T-helper 1 cell treated with Interleukin-12 subunit alpha and Interleukin-12 subunit beta and Interleukin-4 antibody, amounts not matched to agents 30 μg/mL and 1 μg/mL, for 36 hours (primary cell): Measurements from ENCODE around the gene KRTAP4-8.
"Not testable (repeated sequence)": the region's sequence is repeated elsewhere in the genome, so short reads cannot be mapped to it uniquely, and the experiment has no call there.

Experiments used
- H3K27ac Mint-ChIP-seq: one replicate; pipeline ENCODE4 v1.8.0; 2021; ENCODE audit warnings: mild to moderate bottlenecking, mixed read lengths
- H3K27me3 Mint-ChIP-seq: one replicate; pipeline ENCODE4 v1.8.0; 2021; ENCODE audit warnings: low read depth, mixed read lengths
- H3K36me3 Mint-ChIP-seq: one replicate; pipeline ENCODE4 v1.8.0; 2021; ENCODE audit warnings: low read depth, mixed read lengths
- H3K4me1 Mint-ChIP-seq: one replicate; pipeline ENCODE4 v1.8.0; 2021; ENCODE audit warnings: low read depth, mixed read lengths
- H3K4me3 Mint-ChIP-seq: one replicate; pipeline ENCODE4 v1.8.0; 2021; ENCODE audit warnings: mild to moderate bottlenecking, moderate library complexity, mixed read lengths
- H3K9me3 Mint-ChIP-seq: one replicate; pipeline ENCODE4 v1.8.0; 2021; ENCODE audit warnings: mixed read lengths

KRTAP4-8 gene

DNA sequence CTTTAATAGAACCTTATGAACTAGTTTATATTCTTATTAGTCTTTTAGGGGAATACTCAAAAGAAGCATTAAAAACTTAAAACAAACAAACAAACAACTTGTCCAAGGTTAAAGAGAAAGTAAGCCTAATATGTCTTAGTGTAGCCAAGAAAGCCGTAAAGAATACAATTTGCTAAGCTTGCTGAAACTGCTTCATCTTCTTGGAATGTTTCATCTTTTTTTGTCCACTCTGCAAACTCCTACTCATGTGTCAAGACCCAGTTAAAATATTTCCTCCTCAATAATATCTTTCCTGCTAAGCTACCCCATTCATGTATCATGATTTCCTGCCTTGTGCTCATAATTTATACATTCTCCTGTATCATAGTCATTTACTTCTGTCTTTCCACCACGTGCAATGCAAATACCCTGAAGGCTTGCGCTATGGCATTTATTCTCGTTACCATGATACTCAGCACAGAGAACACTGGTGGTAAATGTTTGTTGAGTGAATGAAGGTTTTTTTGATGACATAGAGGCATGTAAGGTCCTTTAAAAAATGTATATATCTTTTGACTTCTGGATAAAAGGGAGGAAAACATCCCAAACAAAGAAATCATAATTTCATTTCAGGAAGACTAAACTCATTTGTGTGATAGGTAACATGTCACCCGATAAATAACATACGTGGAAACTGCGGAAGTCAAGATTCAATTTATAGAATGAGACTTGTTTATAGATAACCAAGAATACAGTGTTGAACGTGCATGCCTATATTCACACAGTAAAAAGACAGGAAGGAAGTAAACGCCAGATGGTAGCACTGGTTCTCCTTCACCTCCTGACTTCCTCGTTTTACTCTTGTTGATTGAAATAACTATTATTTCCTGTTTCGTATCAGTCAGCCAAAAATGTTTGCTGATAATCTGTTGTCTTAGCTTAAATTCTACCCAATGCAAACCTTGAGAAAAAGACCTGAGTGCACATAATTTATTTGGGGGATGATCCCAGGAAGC lies 22.1 kb upstream of the KRTAP4-8 start:
- not testable (repeated sequence) for H3K4me1 Mint-ChIP-seq, H3K36me3 Mint-ChIP-seq, H3K9me3 Mint-ChIP-seq, H3K4me3 Mint-ChIP-seq, H3K27ac Mint-ChIP-seq
- peaks cover 15% of the 10 kb centered on the region for H3K27me3 Mint-ChIP-seq

DNA sequence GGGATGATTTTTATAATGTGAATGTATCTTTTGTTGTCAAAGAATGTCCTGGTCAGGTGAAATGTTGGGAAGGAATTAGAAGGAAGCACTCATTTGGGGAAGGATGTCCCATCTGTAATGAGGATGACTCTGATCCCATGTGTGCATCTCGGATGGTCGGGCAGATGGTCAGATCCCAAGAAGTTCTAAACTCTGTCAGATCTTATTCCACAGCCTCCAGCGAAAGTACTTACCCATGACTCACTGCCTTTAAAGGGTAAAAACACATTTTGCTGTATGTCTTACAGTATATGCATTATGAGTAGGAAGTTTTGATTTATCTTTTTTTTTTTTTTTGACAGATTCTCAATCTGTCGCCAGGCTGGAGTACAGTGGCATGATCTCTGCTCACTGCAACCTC lies 20.8 kb upstream of the KRTAP4-8 start:
- peaks cover 11% of the 10 kb centered on the region for H3K27me3 Mint-ChIP-seq
- H3K4me3 Mint-ChIP-seq, result no peak overlapping the region
- H3K36me3 Mint-ChIP-seq, result no peaks in the 10 kb centered on the region
- H3K27ac Mint-ChIP-seq, result no peak overlapping the region
- H3K4me1 Mint-ChIP-seq, result no peaks in the 10 kb centered on the region
- peaks cover 6% of the 10 kb centered on the region for H3K9me3 Mint-ChIP-seq

DNA sequence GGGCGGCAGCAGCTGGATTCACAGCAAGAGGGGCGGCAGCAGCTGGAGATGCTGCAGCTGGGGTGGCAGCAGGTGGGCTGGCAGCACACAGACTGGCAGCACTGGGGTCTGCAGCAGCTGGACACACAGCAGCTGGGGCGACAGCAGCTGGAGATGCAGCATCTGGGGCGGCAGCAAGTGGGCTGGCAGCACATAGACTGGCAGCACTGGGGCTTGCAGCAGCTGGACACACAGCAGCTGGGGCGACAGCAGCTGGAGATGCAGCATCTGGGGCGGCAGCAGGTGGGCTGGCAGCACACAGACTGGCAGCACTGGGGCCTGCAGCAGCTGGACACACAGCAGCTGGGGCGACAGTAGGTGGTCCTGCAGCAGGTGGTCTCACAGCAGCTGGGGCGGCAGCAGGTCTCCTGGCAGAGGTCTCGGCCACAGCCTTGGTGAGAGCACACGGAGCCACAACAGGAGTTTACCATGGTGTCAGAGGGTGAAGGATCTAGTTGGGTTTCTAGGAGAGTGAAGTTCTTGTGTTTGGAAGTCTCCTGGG lies 20.0 kb upstream of the KRTAP4-8 start, which contains the start of gene KRTAP4-11:
Gene KRTAP4-11, minus strand, starts transcription at position 528 of the 541 bp plus-strand sequence. Its CDS starts 58 bp downstream, at position 470.
- not testable (repeated sequence) for H3K27me3 Mint-ChIP-seq, H3K9me3 Mint-ChIP-seq, H3K36me3 Mint-ChIP-seq, H3K27ac Mint-ChIP-seq, H3K4me3 Mint-ChIP-seq, H3K4me1 Mint-ChIP-seq

DNA sequence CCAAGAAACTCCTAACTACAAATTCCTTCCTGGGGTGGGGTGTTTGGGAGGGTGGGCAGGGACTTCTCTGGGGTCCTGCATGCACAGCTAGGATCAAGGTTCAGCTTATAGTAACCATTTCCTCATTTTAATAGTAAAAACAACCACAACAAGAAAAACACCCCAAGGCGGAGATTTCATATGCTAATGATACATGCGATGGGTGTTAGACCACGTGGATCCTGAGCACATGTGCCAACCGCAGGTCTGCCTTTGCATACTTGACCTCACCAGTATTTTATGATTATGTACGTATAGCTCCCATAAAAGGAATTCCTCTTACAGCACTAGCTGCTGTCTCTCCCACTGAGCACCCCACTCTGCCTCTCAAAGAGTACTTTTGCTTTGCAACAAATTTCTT lies 18.4 kb upstream of the KRTAP4-8 start:
- H3K27me3 Mint-ChIP-seq, result peaks cover 5% of the 10 kb centered on the region
- H3K36me3 Mint-ChIP-seq, result no peaks in the 10 kb centered on the region
- no peak overlapping the region for H3K4me3 Mint-ChIP-seq
- peaks cover 6% of the 10 kb centered on the region for H3K9me3 Mint-ChIP-seq
- H3K4me1 Mint-ChIP-seq, result no peaks in the 10 kb centered on the region
- H3K27ac Mint-ChIP-seq, result no peak overlapping the region

DNA sequence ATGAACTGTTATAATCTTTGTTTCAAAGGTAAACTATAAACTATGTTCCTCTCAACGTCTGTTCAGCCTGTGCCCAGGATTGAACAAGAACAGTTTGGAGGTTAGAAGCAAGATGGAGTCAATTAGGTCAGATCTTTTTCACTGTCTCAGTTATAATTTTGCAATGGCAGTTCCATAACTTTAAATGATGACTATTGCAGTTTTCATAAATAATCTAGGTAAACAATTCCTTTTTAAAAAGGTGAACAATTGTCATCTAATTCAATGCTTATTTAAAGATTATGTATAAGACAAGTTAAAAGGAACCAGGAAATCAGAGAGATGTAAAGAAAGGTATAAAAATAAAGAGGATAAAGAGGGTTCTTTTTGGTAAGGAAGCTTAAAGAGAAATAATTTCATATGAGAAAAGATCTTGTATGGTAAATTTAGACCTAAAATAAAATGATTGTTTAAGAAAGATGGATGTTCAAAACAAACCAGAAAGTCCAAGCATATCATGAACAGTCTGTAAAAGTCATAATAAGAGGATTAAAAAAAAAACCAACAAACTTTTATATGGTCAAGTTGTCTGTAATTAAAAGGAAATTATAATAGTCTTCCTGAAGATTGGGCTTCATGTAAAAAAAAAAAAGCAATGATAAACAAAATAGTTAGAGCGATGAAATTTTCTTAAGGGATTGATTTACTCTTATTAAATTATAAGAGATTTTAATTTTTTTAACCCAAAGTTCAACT lies 13.4 kb upstream of the KRTAP4-8 start:
- Mint-ChIP-seq H3K4me3 (no peak overlapping the region), H3K4me1 (no peaks in the 10 kb centered on the region), H3K27ac (no peak overlapping the region), H3K27me3 (peaks cover 5% of the 10 kb centered on the region), H3K36me3 (no peaks in the 10 kb centered on the region), H3K9me3 (peaks cover 6% of the 10 kb centered on the region)

DNA sequence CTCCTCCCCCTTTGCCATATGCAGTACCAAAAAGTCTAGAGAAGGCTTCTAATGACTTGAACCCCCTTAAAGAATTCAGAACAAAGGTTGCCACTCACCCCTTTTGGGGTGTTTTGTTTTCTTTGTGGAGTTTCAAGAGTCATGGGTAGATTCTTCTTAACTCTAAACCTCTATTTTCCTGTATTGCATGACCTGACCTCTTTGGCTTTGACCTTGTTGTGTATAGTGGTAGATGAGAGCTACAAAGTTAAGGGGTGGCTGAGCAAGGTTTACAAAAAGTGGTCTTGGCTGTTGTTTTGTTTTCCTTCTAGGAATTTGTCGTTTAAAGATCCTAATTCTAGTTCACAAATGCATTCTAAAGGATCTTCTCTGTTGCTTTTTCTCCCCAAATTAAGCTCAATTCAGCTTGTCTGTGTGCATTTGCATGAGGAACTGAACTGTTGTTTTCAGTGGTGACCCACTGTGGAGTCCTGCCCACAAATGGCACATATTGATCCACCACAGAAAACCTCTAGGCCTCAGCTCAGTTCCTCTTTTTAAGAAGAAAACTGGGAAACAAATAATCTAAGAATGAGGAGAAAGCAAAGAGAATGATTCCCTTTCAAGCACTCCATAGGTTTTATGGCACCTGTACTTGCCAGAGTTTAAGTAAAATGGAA lies 10.9 kb upstream of the KRTAP4-8 start:
- not testable (repeated sequence) for H3K9me3 Mint-ChIP-seq, H3K4me3 Mint-ChIP-seq, H3K36me3 Mint-ChIP-seq, H3K4me1 Mint-ChIP-seq, H3K27ac Mint-ChIP-seq, H3K27me3 Mint-ChIP-seq

DNA sequence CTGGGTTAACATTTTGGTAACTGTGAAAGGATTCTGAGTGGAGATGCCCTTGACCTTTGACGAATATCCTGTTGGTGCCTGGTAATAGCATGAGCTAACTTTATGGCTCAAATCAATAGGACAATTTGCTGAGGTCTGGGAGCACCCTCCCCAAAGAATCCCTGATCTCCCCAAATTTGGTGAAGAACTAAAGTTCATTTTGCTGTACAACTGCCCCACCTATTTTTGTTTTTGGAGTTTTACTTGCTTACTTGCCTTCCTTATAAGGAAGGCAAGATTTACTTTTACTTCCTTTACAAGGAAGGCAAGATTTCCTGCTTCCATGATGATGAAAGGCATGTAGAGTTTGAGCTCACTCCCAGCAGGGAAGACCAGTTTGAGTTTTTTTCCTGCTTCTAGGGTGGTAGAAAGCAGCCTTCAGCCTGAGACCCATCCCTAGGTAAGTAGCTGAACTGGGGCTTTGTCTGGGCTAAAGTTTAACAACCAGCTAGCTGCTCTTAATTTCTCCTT lies 10.1 kb upstream of the KRTAP4-8 start:
- Mint-ChIP-seq H3K36me3 (no peaks in the 10 kb centered on the region), H3K9me3 (peaks cover 6% of the 10 kb centered on the region), H3K4me1 (no peaks in the 10 kb centered on the region), H3K27me3 (peaks cover 8% of the 10 kb centered on the region), H3K27ac (no peak overlapping the region), H3K4me3 (no peak overlapping the region)

DNA sequence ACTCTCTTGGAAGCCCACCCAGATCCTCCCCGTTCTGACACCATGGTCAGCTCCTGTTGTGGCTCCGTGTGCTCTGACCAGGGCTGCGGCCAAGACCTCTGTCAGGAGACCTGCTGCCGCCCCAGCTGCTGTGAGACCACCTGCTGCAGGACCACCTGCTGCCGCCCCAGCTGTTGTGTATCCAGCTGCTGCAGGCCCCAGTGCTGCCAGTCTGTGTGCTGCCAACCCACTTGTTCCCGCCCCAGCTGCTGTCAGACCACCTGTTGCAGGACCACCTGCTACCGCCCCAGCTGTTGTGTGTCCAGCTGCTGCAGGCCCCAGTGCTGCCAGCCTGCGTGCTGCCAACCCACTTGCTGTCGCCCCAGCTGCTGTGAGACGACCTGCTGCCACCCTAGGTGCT lies 7.4 kb upstream of the KRTAP4-8 start, which contains the start of gene KRTAP4-9:
Gene KRTAP4-9, plus strand, starts transcription at position 43 of the 400 bp plus-strand sequence. Its CDS starts 0 bp downstream, at position 43.
- not testable (repeated sequence) for H3K4me1 Mint-ChIP-seq, H3K36me3 Mint-ChIP-seq, H3K27ac Mint-ChIP-seq, H3K4me3 Mint-ChIP-seq, H3K9me3 Mint-ChIP-seq, H3K27me3 Mint-ChIP-seq

DNA sequence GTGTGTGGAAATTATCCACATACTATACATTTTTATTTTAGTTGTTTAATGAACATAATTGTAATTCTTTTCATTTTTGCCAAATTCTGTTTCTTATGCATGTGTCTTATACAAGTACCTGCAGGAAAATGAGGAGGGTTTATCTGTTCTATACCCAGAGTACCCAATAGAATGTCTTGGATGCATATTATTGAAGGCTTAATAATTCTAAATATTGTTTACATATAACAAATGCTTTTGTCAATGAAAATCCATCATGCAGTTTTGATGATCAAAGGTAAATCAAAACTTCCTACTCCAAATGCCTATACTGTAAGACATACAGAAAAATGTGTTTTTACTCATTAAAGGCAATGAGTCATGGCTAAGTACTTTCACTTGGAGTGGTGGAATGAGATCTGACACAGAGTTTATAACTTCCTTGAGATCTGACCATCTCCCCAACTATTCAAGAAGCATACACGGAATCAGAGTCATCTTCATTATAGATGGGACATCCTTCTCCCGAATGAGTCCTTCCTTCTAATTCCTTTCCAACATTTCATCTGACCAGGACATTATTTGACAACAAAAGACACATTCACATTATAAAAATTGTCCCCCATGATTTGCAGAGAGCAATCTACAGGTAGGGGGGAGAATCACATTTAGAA lies 6.6 kb upstream of the KRTAP4-8 start:
- not testable (repeated sequence) for H3K4me1 Mint-ChIP-seq, H3K36me3 Mint-ChIP-seq, H3K4me3 Mint-ChIP-seq, H3K27ac Mint-ChIP-seq, H3K9me3 Mint-ChIP-seq, H3K27me3 Mint-ChIP-seq

DNA sequence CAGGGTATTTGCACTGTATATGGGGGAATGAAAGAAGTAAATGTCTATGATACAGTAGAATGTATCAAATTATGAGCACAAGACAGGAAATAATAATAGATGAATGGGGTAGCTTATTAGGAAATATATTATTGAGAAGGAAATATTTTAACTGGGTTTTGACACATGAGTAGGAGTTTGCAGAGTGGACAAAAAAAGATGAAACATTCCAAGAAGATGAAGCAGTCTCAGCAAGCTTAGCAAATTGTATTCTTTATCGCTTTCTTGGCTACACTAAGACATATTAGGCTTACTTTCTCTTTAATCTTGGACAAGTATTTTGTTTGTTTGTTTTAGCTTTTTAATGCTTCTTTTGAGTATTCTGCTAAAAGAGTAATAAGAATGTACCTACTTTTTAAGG lies 6.0 kb upstream of the KRTAP4-8 start:
- Mint-ChIP-seq H3K4me3 (no peak overlapping the region), H3K27me3 (peaks cover 3% of the 10 kb centered on the region), H3K4me1 (no peaks in the 10 kb centered on the region), H3K36me3 (no peaks in the 10 kb centered on the region), H3K9me3 (no peaks in the 10 kb centered on the region), H3K27ac (no peak overlapping the region)

DNA sequence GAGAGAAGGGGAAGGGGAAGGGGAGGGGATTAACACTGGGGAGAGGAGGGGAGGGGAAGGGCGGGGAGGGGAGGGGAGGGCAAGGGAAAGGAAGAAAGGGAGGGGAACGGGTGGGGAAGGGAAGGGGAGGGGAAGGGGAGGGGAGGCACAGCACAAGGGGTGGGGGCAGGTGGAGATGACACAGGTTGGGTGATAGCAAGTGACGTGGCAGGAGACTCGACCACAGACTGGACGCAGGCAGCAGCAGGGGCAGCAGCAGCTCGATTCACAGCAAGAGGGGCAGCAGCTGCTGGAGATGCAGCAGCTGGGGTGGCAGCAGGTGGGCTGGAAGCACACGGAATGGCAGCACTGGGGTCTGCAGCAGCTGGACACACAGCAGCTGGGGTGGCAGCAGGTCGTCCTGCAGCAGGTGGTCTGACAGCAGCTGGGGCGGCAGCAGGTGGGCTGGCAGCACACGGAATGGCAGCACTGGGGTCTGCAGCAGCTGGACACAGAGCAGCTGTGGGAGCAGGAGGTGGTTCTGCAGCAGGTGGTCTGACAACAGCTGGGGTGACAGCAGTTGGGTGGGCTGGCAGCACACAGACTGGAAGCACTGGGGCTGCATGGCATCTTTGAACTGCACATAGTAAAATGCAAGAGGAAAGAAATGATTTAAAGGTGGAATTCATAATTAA lies 3.8 kb upstream of the KRTAP4-8 start, which contains the start of gene KRTAP4-16:
Gene KRTAP4-16, minus strand, starts transcription at position 624 of the 674 bp plus-strand sequence. Its CDS starts 0 bp downstream, at position 624.
- H3K27me3 Mint-ChIP-seq, result peaks cover 3% of the 10 kb centered on the region
- no peak within 1 kb of the TSS for H3K27ac Mint-ChIP-seq

DNA sequence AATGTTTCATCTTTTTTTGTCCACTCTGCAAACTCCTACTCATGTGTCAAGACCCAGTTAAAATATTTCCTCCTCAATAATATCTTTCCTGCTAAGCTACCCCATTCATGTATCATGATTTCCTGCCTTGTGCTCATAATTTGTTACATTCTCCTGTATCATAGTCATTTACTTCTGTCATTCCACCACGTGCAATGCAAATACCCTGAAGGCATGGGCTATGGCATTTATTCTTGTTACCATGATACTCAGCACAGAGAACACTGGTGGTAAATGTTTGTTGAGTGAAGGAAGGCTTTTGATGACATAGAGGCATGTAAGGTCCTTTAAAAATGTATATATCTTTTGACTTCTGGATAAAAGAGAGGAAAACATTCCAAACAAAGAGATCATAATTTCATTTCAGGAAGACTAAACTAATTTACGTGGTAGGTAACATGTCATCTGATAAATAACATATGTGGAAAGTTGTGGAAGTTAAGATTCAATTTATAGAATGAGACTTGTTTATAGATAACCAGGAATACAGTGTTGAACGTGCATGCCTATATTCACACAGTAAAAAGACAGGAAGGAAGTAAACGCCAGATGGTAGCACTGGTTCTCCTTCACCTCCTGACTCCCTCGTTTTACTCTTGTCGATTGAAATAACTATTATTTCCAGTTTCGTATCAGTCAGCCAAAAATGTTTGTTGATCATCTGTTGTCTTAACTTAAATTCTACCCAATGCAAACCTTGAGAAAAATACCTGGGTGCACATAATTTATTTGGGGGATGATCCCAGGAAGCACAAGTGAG lies 1.9 kb upstream of the KRTAP4-8 start:
- H3K9me3 Mint-ChIP-seq, H3K27me3 Mint-ChIP-seq, H3K4me1 Mint-ChIP-seq, H3K36me3 Mint-ChIP-seq, H3K4me3 Mint-ChIP-seq, H3K27ac Mint-ChIP-seq: not testable (repeated sequence)

More for the DNA sequence above, 3.8 kb upstream of the KRTAP4-8 start, which contains the start of gene KRTAP4-16:
- Mint-ChIP-seq H3K36me3 (no peaks in the 10 kb centered on the region), H3K4me3 (no peak within 1 kb of the TSS), H3K9me3 (no peaks in the 10 kb centered on the region), H3K4me1 (no peaks in the 10 kb centered on the region)

DNA sequence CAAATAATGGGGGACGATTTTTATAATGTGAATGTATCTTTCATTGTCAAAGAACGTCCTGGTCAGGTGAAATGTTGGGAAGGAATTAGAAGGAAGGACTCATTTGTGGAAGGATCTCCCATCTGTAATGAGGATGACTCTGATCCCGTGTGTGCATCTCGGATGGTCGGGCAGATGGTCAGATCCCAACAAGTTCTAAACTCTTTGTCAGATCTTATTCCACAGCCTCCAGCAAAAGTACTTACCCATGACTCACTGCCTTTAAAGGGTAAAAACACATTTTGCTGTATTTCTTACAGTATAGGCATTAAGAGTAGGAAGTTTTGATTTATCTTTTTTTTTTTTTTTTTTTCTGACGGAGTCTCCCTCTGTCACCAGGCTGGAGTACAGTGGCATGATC lies 539 bp upstream of the KRTAP4-8 start:
- H3K4me3 Mint-ChIP-seq, result no peak overlapping the region
- H3K36me3 Mint-ChIP-seq, result no peaks in the 10 kb centered on the region
- no peaks in the 10 kb centered on the region for H3K4me1 Mint-ChIP-seq
- no peak overlapping the region for H3K27ac Mint-ChIP-seq
- no peaks in the 10 kb centered on the region for H3K9me3 Mint-ChIP-seq
- peaks cover 3% of the 10 kb centered on the region for H3K27me3 Mint-ChIP-seq
